GM21529 (cell line): ENCODE measurements around the gene SPART.
"Not testable (repeated sequence)": the region's sequence is repeated elsewhere in the genome, so short reads cannot be mapped to it uniquely, and the experiment has no call there.

Source experiments
- ATAC-seq: cut with Tn5 transposase; IDR thresholded peaks from one replicate; pipeline ENCODE4 v1.9.1; 2021; ENCODE audit not compliant: unreplicated experiment

The SPART gene

GRCh38 chr13:36323408-36323807, 22.8 kb downstream of the SPART start:
- ATAC-seq = no peak

- ATAC-seq = not testable (repeated sequence)
Measured at GRCh38 chr13:36319793-36320192, 26.4 kb downstream of the SPART start.

GRCh38 chr13:36313047-36313969, 32.9 kb downstream of the SPART start:
- no peak for ATAC-seq

- ATAC-seq = peak; percentile 74
Measured at GRCh38 chr13:36310417-36311108, 35.6 kb downstream of the SPART start.

GRCh38 chr13:36302289-36302688, 43.9 kb downstream of the SPART start:
- no peak for ATAC-seq

GRCh38 chr13:36299469-36299868, 46.7 kb downstream of the SPART start:
- not testable (repeated sequence) for ATAC-seq

GRCh38 chr13:36298535-36299068, 47.6 kb downstream of the SPART start:
- no peak for ATAC-seq

GRCh38 chr13:36297366-36298338, 48.5 kb downstream of the SPART start, which contains the start of gene CCDC169:
Gene CCDC169 (minus strand): TSS chr13:36297814. CDS start chr13:36297719, 95 bp downstream.
- peak; percentile 64 for ATAC-seq

- ATAC-seq = no peak
Measured at GRCh38 chr13:36294096-36294495, 52.1 kb downstream of the SPART start.

- no peak for ATAC-seq
Measured at GRCh38 chr13:36293497-36293896, 52.7 kb downstream of the SPART start.

GRCh38 chr13:36288794-36289391, 57.3 kb downstream of the SPART start:
- no peak for ATAC-seq

GRCh38 chr13:36286006-36286405, 60.2 kb downstream of the SPART start:
- no peak for ATAC-seq

- ATAC-seq = no peak
Measured at GRCh38 chr13:36282821-36283432, 63.3 kb downstream of the SPART start.

GRCh38 chr13:36275190-36276002, 70.8 kb downstream of the SPART start:
- no peak for ATAC-seq

GRCh38 chr13:36273431-36273830, 72.8 kb downstream of the SPART start:
- no peak for ATAC-seq

- ATAC-seq = no peak
Measured at GRCh38 chr13:36261976-36262375, 84.2 kb downstream of the SPART start.

- ATAC-seq = no peak
Measured at GRCh38 chr13:36261011-36261410, 85.2 kb downstream of the SPART start.

GRCh38 chr13:36259361-36260137, 86.6 kb downstream of the SPART start:
- no peak for ATAC-seq
